Skeletal muscle tissue (tissue), 4 donors: ENCODE data around the gene LHFPL2. TPM values are rescaled to one million over a fixed set of nuclear protein-coding genes. Genes with fewer than 3 reads are reported as not detected.
A peak's percentile ranks its signal among the peaks of the same experiment; 100 is the strongest.

Source experiments
- H3K27ac ChIP-seq: one replicate; pipeline ENCODE4 v1.7.0; 2013; ENCODE audit warnings: mild to moderate bottlenecking, low read depth, low read length, inconsistent platforms
- H3K27me3 ChIP-seq, 3 donors: one replicate each; pipeline ENCODE4 v1.7.0; 2013; ENCODE audit warnings: low read length in 3 of 3; ENCODE audit not compliant: control insufficient read depth in 3 of 3, insufficient read depth in 3 of 3
- H3K36me3 ChIP-seq, 3 donors: one replicate each; pipeline ENCODE4 v1.7.0; 2013; ENCODE audit warnings: low read length in 3 of 3; ENCODE audit not compliant: control insufficient read depth in 3 of 3, insufficient read depth in 3 of 3
- H3K4me1 ChIP-seq, 3 donors: one replicate each; pipeline ENCODE4 v1.7.0; 2013; ENCODE audit warnings: low read length in 3 of 3, mild to moderate bottlenecking in 3 of 3; ENCODE audit not compliant: control insufficient read depth in 3 of 3, insufficient read depth in 3 of 3
- H3K4me3 ChIP-seq, 3 donors: one replicate each; pipeline ENCODE4 v1.7.0; 2013; ENCODE audit warnings: low read length in 3 of 3
- H3K9ac ChIP-seq, 3 donors: one replicate each; pipeline ENCODE4 v1.7.0; 2013; ENCODE audit warnings: low read length in 3 of 3, mild to moderate bottlenecking in 3 of 3, moderate library complexity in 2 of 3, low read depth in 1 of 3
- H3K9me3 ChIP-seq, 3 donors: one replicate each; pipeline ENCODE4 v1.7.0; 2013; ENCODE audit warnings: low read length in 3 of 3; ENCODE audit not compliant: control insufficient read depth in 3 of 3
- total RNA-seq: library from RNA; depleted of rRNA; stranded (reverse); fragments of >200 nt; gene quantifications from one replicate; pipeline ENCODE4 v1.2.3, GENCODE V29; 2014
- donor health status: Osteomylitis.

Gene LHFPL2
- total RNA-seq, 1 donor from 2014 or later = 54.8 TPM

GRCh38 chr5:78592735-78593386, 55.7 kb downstream of the LHFPL2 start:
- Histone ChIP-seq H3K4me3 (no peak overlapping the region), H3K9me3 (no peaks in the 10 kb centered on the region), H3K27me3 (no peaks in the 10 kb centered on the region), H3K9ac (no peak overlapping the region), H3K4me1 (peaks cover 37 to 49% (median 48%) of the 10 kb centered on the region in 3 donors), H3K27ac (no peak overlapping the region), H3K36me3 (peaks cover 0 to 2% (median 0%) of the 10 kb centered on the region in 3 donors)

DNA sequence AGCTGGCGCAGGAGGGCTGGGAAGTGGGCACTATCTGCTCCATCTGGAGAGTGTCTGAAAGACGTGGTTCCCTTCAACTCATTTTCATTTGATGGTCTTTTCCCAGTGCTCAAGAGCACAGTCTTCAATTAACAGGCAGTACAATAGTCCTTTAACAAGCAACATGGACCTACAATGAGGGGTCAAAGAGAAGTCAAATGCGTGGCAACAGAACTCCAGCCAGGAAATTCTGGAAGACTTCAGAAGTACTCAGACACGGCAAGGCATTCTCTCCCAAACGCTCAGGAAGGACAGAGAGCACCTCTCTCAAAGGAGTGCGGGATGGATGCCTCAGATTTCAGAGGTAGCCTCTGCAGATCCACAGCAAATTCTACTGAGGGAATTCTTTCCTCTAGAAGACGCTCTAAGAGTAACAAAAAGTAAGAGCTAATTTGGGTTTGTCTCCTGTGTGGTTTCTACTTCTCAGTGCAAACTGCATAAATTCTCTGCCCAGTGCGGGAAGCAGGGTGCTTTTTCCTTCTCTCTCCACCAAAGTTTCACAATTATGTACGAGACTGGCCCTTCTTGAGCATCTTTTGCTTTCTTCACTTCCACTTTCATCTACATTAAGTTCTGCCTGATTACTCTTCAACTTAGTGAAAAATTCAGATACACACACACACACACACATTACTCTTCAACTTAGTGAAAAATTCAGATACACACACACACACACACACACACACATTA, 56.4 kb downstream of the LHFPL2 start:
- Histone ChIP-seq H3K4me1 (peaks cover 45 to 55% (median 55%) of the 10 kb centered on the region in 3 donors), H3K9ac (no peak overlapping the region), H3K27ac (no peak overlapping the region), H3K4me3 (no peak overlapping the region), H3K27me3 (no peaks in the 10 kb centered on the region), H3K36me3 (peaks cover 0 to 2% (median 0%) of the 10 kb centered on the region in 3 donors), H3K9me3 (no peaks in the 10 kb centered on the region)

GRCh38 chr5:78591138-78591612, 57.4 kb downstream of the LHFPL2 start:
- H3K27ac ChIP-seq = no peak overlapping the region
- peaks cover 46 to 60% (median 56%) of the 10 kb centered on the region in 3 donors for H3K4me1 ChIP-seq
- H3K9ac ChIP-seq = no peak overlapping the region

GRCh38 chr5:78589923-78590322, 58.6 kb downstream of the LHFPL2 start:
- no peak overlapping the region for H3K9ac ChIP-seq
- H3K4me3 ChIP-seq = no peak overlapping the region
- peaks cover 40 to 55% (median 49%) of the 10 kb centered on the region in 3 donors for H3K4me1 ChIP-seq
- no peak overlapping the region for H3K27ac ChIP-seq
- peaks cover 0 to 2% (median 0%) of the 10 kb centered on the region in 3 donors for H3K36me3 ChIP-seq
- H3K27me3 ChIP-seq = no peaks in the 10 kb centered on the region
- H3K9me3 ChIP-seq = no peaks in the 10 kb centered on the region

More at GRCh38 chr5:78591138-78591612, 57.4 kb downstream of the LHFPL2 start:
- no peak overlapping the region for H3K4me3 ChIP-seq
- H3K36me3 ChIP-seq = peaks cover 0 to 2% (median 0%) of the 10 kb centered on the region in 3 donors
- no peaks in the 10 kb centered on the region for H3K27me3 ChIP-seq
- no peaks in the 10 kb centered on the region for H3K9me3 ChIP-seq

DNA sequence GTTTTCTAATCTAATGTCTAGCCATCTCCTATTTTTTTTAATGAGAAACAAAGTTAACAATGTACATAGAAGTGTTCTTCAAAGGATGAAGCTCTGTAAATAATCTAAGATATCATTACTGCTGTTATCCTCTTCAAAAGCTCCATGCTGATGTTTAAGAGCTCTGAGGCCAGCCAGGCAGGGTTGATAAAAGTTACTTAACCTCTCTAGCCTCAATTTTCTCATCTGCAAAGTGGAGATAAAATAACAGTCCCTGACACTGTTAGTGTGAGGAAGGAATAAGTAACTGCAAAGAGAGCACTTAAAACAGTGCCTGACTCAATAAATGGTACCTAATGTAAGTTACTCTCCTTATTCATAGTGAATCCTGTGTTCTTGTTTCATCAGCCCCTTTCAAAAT, 60.1 kb downstream of the LHFPL2 start:
- Histone ChIP-seq H3K9me3 (no peaks in the 10 kb centered on the region), H3K27ac (peak overlapping the region; percentile 2)

DNA sequence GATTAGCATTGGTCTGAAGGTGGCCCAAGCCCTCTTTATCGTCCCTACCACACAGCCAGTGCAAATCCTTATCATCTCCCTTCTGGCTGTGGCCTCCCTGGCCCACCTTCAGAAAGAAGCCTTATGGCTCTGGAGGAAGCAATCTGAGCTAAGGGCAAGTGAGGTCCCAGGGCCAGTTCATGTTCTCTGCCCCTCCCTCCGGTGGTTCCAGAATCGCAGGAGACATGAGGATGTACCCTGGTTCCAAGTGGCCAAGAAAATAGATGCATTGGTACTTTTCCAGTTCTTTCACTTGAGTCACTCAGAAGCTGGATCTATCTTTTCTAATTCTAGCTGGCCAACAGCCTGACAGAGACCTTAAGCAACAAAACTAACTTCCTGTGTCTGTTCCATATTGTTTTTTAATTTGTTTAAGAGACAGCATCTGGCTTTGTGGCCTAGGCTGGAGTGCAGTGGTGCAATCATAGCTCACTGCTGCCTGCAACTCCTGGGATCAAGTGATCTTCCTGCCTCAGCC, 60.7 kb downstream of the LHFPL2 start:
- Histone ChIP-seq H3K27me3 (no peaks in the 10 kb centered on the region), H3K27ac (peak overlapping the region; percentile 66), H3K9ac (no peak overlapping the region), H3K36me3 (peaks cover 0 to 2% (median 0%) of the 10 kb centered on the region in 3 donors), H3K9me3 (no peaks in the 10 kb centered on the region), H3K4me3 (peak overlapping the region in 1 of 3 donors; percentile 15), H3K4me1 (peaks cover 20 to 35% (median 29%) of the 10 kb centered on the region in 3 donors)

More for the DNA sequence above, 60.1 kb downstream of the LHFPL2 start:
- peaks cover 0 to 2% (median 0%) of the 10 kb centered on the region in 3 donors for H3K36me3 ChIP-seq
- H3K9ac ChIP-seq = no peak overlapping the region
- no peaks in the 10 kb centered on the region for H3K27me3 ChIP-seq
- H3K4me1 ChIP-seq = peaks cover 26 to 42% (median 35%) of the 10 kb centered on the region in 3 donors
- no peak overlapping the region for H3K4me3 ChIP-seq

- Histone ChIP-seq H3K9ac (no peak overlapping the region), H3K9me3 (no peaks in the 10 kb centered on the region), H3K27ac (peak overlapping the region; percentile 66), H3K27me3 (no peaks in the 10 kb centered on the region), H3K4me3 (peak overlapping the region in 1 of 3 donors; percentile 15), H3K36me3 (peaks cover 0 to 2% (median 0%) of the 10 kb centered on the region in 3 donors), H3K4me1 (peaks cover 19 to 32% (median 26%) of the 10 kb centered on the region in 3 donors)
Observed at GRCh38 chr5:78587081-78587774, 61.3 kb downstream of the LHFPL2 start.

DNA sequence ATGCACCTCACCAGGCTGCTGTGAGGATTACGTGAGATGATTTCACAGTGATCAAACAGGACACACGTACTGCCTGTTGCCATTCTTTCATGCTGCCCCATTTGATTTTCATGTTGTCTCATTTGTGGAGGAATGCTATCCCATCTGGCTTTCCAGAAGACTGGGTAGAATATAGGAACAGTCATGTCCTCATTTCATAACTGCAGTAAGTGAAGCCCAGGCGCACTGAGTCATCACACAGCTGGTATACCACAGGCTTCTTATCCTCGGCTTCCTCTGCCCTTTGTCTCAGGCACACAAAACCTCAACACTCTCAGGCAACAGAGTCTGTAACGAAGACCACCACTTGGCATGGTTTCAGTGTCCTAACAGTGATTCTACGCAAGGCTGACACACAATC, 62.3 kb downstream of the LHFPL2 start:
- Histone ChIP-seq H3K27ac (no peak overlapping the region), H3K36me3 (peaks cover 0 to 2% (median 0%) of the 10 kb centered on the region in 3 donors), H3K9ac (no peak overlapping the region), H3K4me3 (no peak overlapping the region), H3K27me3 (no peaks in the 10 kb centered on the region), H3K9me3 (no peaks in the 10 kb centered on the region), H3K4me1 (peaks cover 17 to 24% (median 17%) of the 10 kb centered on the region in 3 donors)

- Histone ChIP-seq H3K9ac (no peak overlapping the region), H3K9me3 (no peaks in the 10 kb centered on the region), H3K4me1 (peaks cover 8 to 31% (median 31%) of the 10 kb centered on the region in 3 donors), H3K27ac (peak overlapping the region; percentile 40), H3K4me3 (no peak overlapping the region), H3K27me3 (no peaks in the 10 kb centered on the region), H3K36me3 (no peaks in the 10 kb centered on the region)
Observed at GRCh38 chr5:78578015-78578414, 70.6 kb downstream of the LHFPL2 start.
